ENCODE data around the gene TTC36.

Gene TTC36

GRCh38 chr11:118544647-118545010 lies 17.4 kb downstream of the TTC36 start (continued):
- TF ChIP-seq ZNF280C (tag by site-specific recombination; IDR thresholded peaks at IDR 0.05) (no peak), ZNF558 (tag by site-specific recombination; IDR thresholded peaks at IDR 0.05) (no peak), ZNF600 (tag by site-specific recombination; IDR thresholded peaks at IDR 0.05) (no peak), ZNF548 (tag by site-specific recombination; IDR thresholded peaks at IDR 0.05) (no peak), ZNF629 (tag by site-specific recombination; IDR thresholded peaks at IDR 0.05) (no peak), ZNF18 (tag by site-specific recombination; IDR thresholded peaks at IDR 0.05) (no peak)

- ChIA-PET POLR2A (no interaction called here), CTCF (no interaction called here)
- peaks cover under 1 to 55% of the 10 kb centered on the region in 2 experiments; a peak in 2 of 3 replicates for H3K36me3 ChIP-seq (ENCODE audit: control insufficient read depth in 2 of 2, insufficient read depth in 1 of 2, low read length in 2 of 2)
- H3K4me1 ChIP-seq (ENCODE audit: control insufficient read depth, insufficient read depth, low read length): no peaks in the 10 kb centered on the region
- no peak overlapping the region for H3K4me3 ChIP-seq (ENCODE audit: low read depth, low read length)
- TF ChIP-seq KLF7 (tag by site-specific recombination; IDR thresholded peaks at IDR 0.05; ENCODE audit: borderline replicate concordance) (no peak), ZNF791 (tag by site-specific recombination; IDR thresholded peaks at IDR 0.05) (no peak), ZNF26 (tag by site-specific recombination; IDR thresholded peaks at IDR 0.05) (no peak), ZNF280C (tag by site-specific recombination; IDR thresholded peaks at IDR 0.05) (no peak), ZNF23 (tag by site-specific recombination; IDR thresholded peaks at IDR 0.05; ENCODE audit: borderline replicate concordance) (no peak), ZNF398 (tag by site-specific recombination; IDR thresholded peaks at IDR 0.05) (no peak), EGR2 (tag by site-specific recombination; IDR thresholded peaks at IDR 0.05; ENCODE audit: low read depth) (no peak), ZNF341 (tag by site-specific recombination; IDR thresholded peaks at IDR 0.05; ENCODE audit: low read depth) (no peak)
- no peaks in the 10 kb centered on the region for H3K9me3 ChIP-seq (ENCODE audit: control insufficient read depth, insufficient read depth, low read depth, low read length)
- H3K27ac ChIP-seq (ENCODE audit: extremely low read depth, low read depth, low read length): no peak overlapping the region
These were observed 18.3 kb downstream of the TTC36 start for GRCh38 chr11:118545533-118545932.

GRCh38 chr11:118547132-118547531 lies 19.9 kb downstream of the TTC36 start:
- ChIA-PET CTCF (interaction anchor here (0.7 kb wide), 1 partner anchor 349 kb away, joined by 3 read pairs; no protein-coding TSS in a partner anchor), POLR2A (interaction anchor here (0.7 to 1.0 kb wide), 2 partner anchors 56 to 246 kb away, joined by 3 to 5 read pairs; no protein-coding TSS in a partner anchor)
- H3K36me3 ChIP-seq (ENCODE audit: control insufficient read depth in 2 of 2, insufficient read depth in 1 of 2, low read length in 2 of 2): peaks cover 3 to 57% of the 10 kb centered on the region in 2 experiments; a peak in 2 of 3 replicates
- no peaks in the 10 kb centered on the region for H3K4me1 ChIP-seq (ENCODE audit: control insufficient read depth, insufficient read depth, low read length)
- H3K9me3 ChIP-seq (ENCODE audit: control insufficient read depth, insufficient read depth, low read depth, low read length): no peaks in the 10 kb centered on the region
- TF ChIP-seq ZBTB8A (tag by site-specific recombination; IDR thresholded peaks at IDR 0.05): no peak
- TF ChIP-seq SCRT2 (tag by site-specific recombination; IDR thresholded peaks at IDR 0.05): 0 out of 2 replicates have a peak, but pooled peaks have one; percentile 11
- TF ChIP-seq KLF16 (tag by site-specific recombination; IDR thresholded peaks at IDR 0.05): no peak
- TF ChIP-seq SALL2 (tag by site-specific recombination; IDR thresholded peaks at IDR 0.05; ENCODE audit: borderline replicate concordance): no peak
- TF ChIP-seq ZNF148 (tag by site-specific recombination; IDR thresholded peaks at IDR 0.05; ENCODE audit: borderline replicate concordance): no peak
- no peak for TF ChIP-seq ZNF184 (tag by site-specific recombination; IDR thresholded peaks at IDR 0.05)
- H3K27ac ChIP-seq (ENCODE audit: extremely low read depth, low read depth, low read length): no peak overlapping the region
- no peak overlapping the region for H3K4me3 ChIP-seq (ENCODE audit: low read depth, low read length)
